Regular cardiac myocyte (primary cell): Measurements from ENCODE around the gene TERF2IP. TPM values are rescaled to one million over a fixed set of nuclear protein-coding genes. Genes with fewer than 3 reads are reported as not detected.

ENCODE experiments used
- total RNA-seq: library from RNA; depleted of rRNA; stranded (reverse); fragments of >200 nt; gene quantifications from 2 replicates; pipeline ENCODE4 v1.2.3, GENCODE V29; 2014

Gene TERF2IP
- 51.6 and 61.2 TPM in 2 replicates for total RNA-seq

GRCh38 chr16:75647492-75648264, at the start of gene TERF2IP, which contains the start of gene KARS1:
TSS of gene TERF2IP (plus strand) at chr16:75647773. CDS start at chr16:75647883, 110 bp downstream.
TSS of gene KARS1 (minus strand) at chr16:75647665. CDS start at chr16:75647639, 26 bp downstream.

GRCh38 chr16:75622761-75623605, 24.6 kb upstream of the TERF2IP start, which contains the start of gene ADAT1:
TSS of gene ADAT1 (minus strand) at chr16:75623281. CDS start at chr16:75620799, 2,482 bp downstream.

GRCh38 chr16:75676909-75677308, 29.3 kb downstream of the TERF2IP start, which contains the start of gene CPHXL2:
TSS of gene CPHXL2 (minus strand) at chr16:75677009. CDS start at chr16:75676999, 10 bp downstream.

GRCh38 chr16:75701361-75701760, 53.8 kb downstream of the TERF2IP start, which contains the start of gene DUXB:
TSS of gene DUXB (minus strand) at chr16:75701461. CDS start at chr16:75701418, 43 bp downstream.

Other genes starting within 250 kb of the TERF2IP start
- 52.5 and 54.4 TPM in 2 replicates for gene CFDP1, start 214.3 kb upstream of the TERF2IP start, total RNA-seq
- 18.4 and 22.0 TPM in 2 replicates for gene TMEM170A, start 183.1 kb upstream of the TERF2IP start, total RNA-seq
- 0.77 and 1.7 TPM in 2 replicates for gene CHST6, start 152.3 kb upstream of the TERF2IP start, total RNA-seq
- not detected in 2 replicates for gene CHST5, start 111.7 kb upstream of the TERF2IP start, total RNA-seq
- 11.7 and 12.1 TPM in 2 replicates for gene TMEM231, start 91.5 kb upstream of the TERF2IP start, total RNA-seq
- 35.9 and 42.8 TPM in 2 replicates for gene GABARAPL2, start 81.4 kb upstream of the TERF2IP start, total RNA-seq
- gene ADAT1, start 24.5 kb upstream of the TERF2IP start, total RNA-seq = 44.8 and 55.2 TPM in 2 replicates
- 134 and 196 TPM in 2 replicates for gene KARS1, start 108 bp upstream of the TERF2IP start, total RNA-seq
- not detected in 2 replicates for gene CPHXL2, start 29.2 kb downstream of the TERF2IP start, total RNA-seq
- gene DUXB, start 53.7 kb downstream of the TERF2IP start, total RNA-seq = not detected in 2 replicates
- gene CPHXL, start 78.7 kb downstream of the TERF2IP start, total RNA-seq = not detected in 2 replicates